HepG2 (cell line): Measurements from ENCODE around the gene OSBPL2. TPM values are rescaled to one million over a fixed set of nuclear protein-coding genes. Genes with fewer than 3 reads are reported as not detected.

Experiments
- ATAC-seq: fragments of 200-7000 bp; cut with Tn5 transposase; 3 replicates; pipeline ENCODE4 v1.9.1; 2020; ENCODE audit warnings: mild to moderate bottlenecking, moderate library complexity
- BruUV-seq: library from RNA; stranded (reverse); fragments of 400-500 nt; replicated peaks from 2 replicates; lab custom pipeline; 2021; lab: Mats Ljungman, UMichigan
- CTCF ChIA-PET: fragments of 300-600 bp; formaldehyde crosslinking; extraction: SDS; loops from one replicate; lab custom pipeline; 2021; ENCODE audit warnings: low total read pairs, inconsistent platforms, low intra/inter-chr PET ratio; lab: Yijun Ruan, JAX
- POLR2A ChIA-PET: fragments of 350-600 bp; sonication (Branson Sonifier 250); formaldehyde crosslinking; loops from one replicate; lab custom pipeline; 2020; ENCODE audit warnings: antibody characterized with exemption, inconsistent platforms; lab: Yijun Ruan, JAX
- DNase-seq: peaks from one replicate; pipeline ENCODE4 v3.0.0-alpha.2; 2015; ENCODE audit warnings: low spot score
- FAIRE-seq: peaks from 3 replicates; lab custom pipeline; 2011; peaks lifted over from hg19 to GRCh38; lab: Jason Lieb, UNC
- H2AFZ ChIP-seq: one replicate; pipeline ENCODE4 v1.6.1; 2011; ENCODE audit warnings: low read length, inconsistent platforms
- H3K27ac ChIP-seq: fragments of 300-600 bp; 3 replicates; pipeline ENCODE4 v1.8.0; 2011; ENCODE audit warnings: mixed run types, mild to moderate bottlenecking, mixed read lengths, low read length, inconsistent platforms; ENCODE audit not compliant: insufficient read depth; ENCODE audit errors: extremely low read length
- H3K27me3 ChIP-seq, 2 experiments: fragments of 200-600 bp in 1 of 2; 2 replicates in 1 of 2; 3 replicates in 1 of 2; pipeline versions ENCODE4 v1.6.0 to v1.8.0; 2011; ENCODE audit warnings: low read length in 2 of 2, mild to moderate bottlenecking in 2 of 2, moderate library complexity in 2 of 2, inconsistent platforms in 1 of 2; ENCODE audit not compliant: insufficient read depth in 2 of 2, control insufficient read depth in 1 of 2
- H3K36me3 ChIP-seq, 2 experiments: fragments of 200-600 bp in 1 of 2; replicated peaks in 1 of 2; 2 replicates in 1 of 2; 3 replicates in 1 of 2; pipeline versions ENCODE4 v1.5.1 to v1.8.0; 2011; ENCODE audit warnings: low read length in 2 of 2, inconsistent platforms in 1 of 2; ENCODE audit not compliant: insufficient read depth in 2 of 2, control insufficient read depth in 1 of 2
- H3K4me1 ChIP-seq: 2 replicates; pipeline ENCODE4 v1.5.1; 2012; ENCODE audit warnings: low read length, inconsistent platforms; ENCODE audit not compliant: insufficient read depth
- H3K4me2 ChIP-seq: 2 replicates; pipeline ENCODE4 v1.6.0; 2011; ENCODE audit warnings: low read depth, low read length, inconsistent platforms
- H3K4me3 ChIP-seq, 3 experiments: fragments of 200-600 bp in 1 of 3; sonication (generic), shearing (Covaris generic) in 1 of 3; replicated peaks in 1 of 3; 2 replicates each; pipeline ENCODE4 v1.5.1; 2011 to 2016; ENCODE audit warnings: low read length in 3 of 3, inconsistent platforms in 2 of 3, low read depth in 2 of 3, mild to moderate bottlenecking in 2 of 3, control low read depth in 1 of 3, mixed read lengths in 1 of 3; ENCODE audit not compliant: insufficient read depth in 1 of 3
- H3K79me2 ChIP-seq: one replicate; pipeline ENCODE4 v1.6.1; 2011; ENCODE audit warnings: low read length, inconsistent platforms; ENCODE audit not compliant: insufficient read depth
- H3K9ac ChIP-seq: 2 replicates; pipeline ENCODE4 v1.6.0; 2011; ENCODE audit warnings: mild to moderate bottlenecking, low read depth, low read length, inconsistent platforms; ENCODE audit not compliant: insufficient read depth
- H3K9me3 ChIP-seq: 2 replicates; pipeline ENCODE4 v1.5.1; 2012; ENCODE audit warnings: mild to moderate bottlenecking, low read length
- H4K20me1 ChIP-seq: 2 replicates; pipeline ENCODE4 v1.6.0; 2011; ENCODE audit warnings: inconsistent platforms, mild to moderate bottlenecking, low read length, moderate library complexity; ENCODE audit not compliant: insufficient read depth
- AGO2 ChIP-seq: fragments of 200-400 bp; formaldehyde crosslinking; optimal IDR thresholded peaks from 2 replicates; pipeline ENCODE3; 2017; ENCODE audit warnings: mild to moderate bottlenecking, low read depth, low read length, moderate library complexity
- DR1 ChIP-seq: sonication (generic); formaldehyde crosslinking; IDR thresholded peaks from 2 replicates; pipeline ENCODE4 v1.8.0; 2021; ENCODE audit warnings: mild to moderate bottlenecking, missing genetic modification reagents, inconsistent platforms
- MAFK ChIP-seq, 2 experiments: IDR thresholded peaks in 1 of 2; conservative IDR thresholded peaks in 1 of 2; 2 replicates each; pipeline ENCODE4 v1.6.1; 2011; ENCODE audit warnings: improper control_type of control experiment in 2 of 2, low read length in 2 of 2
- MNT ChIP-seq: fragments of 450-650 bp; IDR thresholded peaks from 2 replicates; pipeline ENCODE4 v1.6.1; 2016
- MTF2 ChIP-seq: sonication (generic); formaldehyde crosslinking; IDR thresholded peaks from 2 replicates; pipeline ENCODE4 v1.5.0; 2020; ENCODE audit warnings: missing genetic modification reagents, borderline replicate concordance
- RBFOX2 ChIP-seq: fragments of 200-400 bp; formaldehyde crosslinking; IDR thresholded peaks from 2 replicates; pipeline ENCODE4 v1.6.1; 2017; ENCODE audit warnings: low read depth, mild to moderate bottlenecking, low read length
- TBX2 ChIP-seq: sonication (generic); formaldehyde crosslinking; IDR thresholded peaks from 2 replicates; pipeline ENCODE4 v1.5.0; 2020; ENCODE audit warnings: missing genetic modification reagents, mild to moderate bottlenecking, borderline replicate concordance
- ZBTB14 ChIP-seq: sonication (generic); formaldehyde crosslinking; IDR thresholded peaks from 2 replicates; pipeline ENCODE4 v1.4.0; 2020; ENCODE audit warnings: missing genetic modification reagents
- ZBTB7B ChIP-seq: sonication (generic); formaldehyde crosslinking; IDR thresholded peaks from 2 replicates; pipeline ENCODE4 v1.4.0; 2020; ENCODE audit warnings: missing genetic modification reagents
- ZNF337 ChIP-seq: sonication (generic); formaldehyde crosslinking; IDR thresholded peaks from 2 replicates; pipeline ENCODE4 v1.5.1; 2020; ENCODE audit warnings: missing genetic modification reagents, low read depth, mild to moderate bottlenecking, borderline replicate concordance
- ZNF614 ChIP-seq: IDR thresholded peaks from 2 replicates; pipeline ENCODE4 v1.6.1; 2018; ENCODE audit warnings: missing biosample characterization, missing genetic modification reagents, inconsistent platforms, borderline replicate concordance
- ZNF7 ChIP-seq: IDR thresholded peaks from 2 replicates; pipeline ENCODE4 v1.6.1; 2016; ENCODE audit warnings: missing biosample characterization, missing genetic modification reagents
- ZNF746 ChIP-seq: sonication (generic); formaldehyde crosslinking; IDR thresholded peaks from 2 replicates; pipeline ENCODE4 v1.8.0; 2022; ENCODE audit warnings: mild to moderate bottlenecking, missing genetic modification reagents
- WGBS: methylation state at CpG from one replicate; pipeline ENCODE4 v1.1.6; 2017; ENCODE audit warnings: low lambda C conversion rate; 5-methylcytosine and 5-hydroxymethylcytosine counted together
- in situ Hi-C: cut with HindIII; loops from 2 replicates; pipeline ENCODE4 v1.10.0; 2017; ENCODE audit warnings: low pct_unique_long_range_greater_than_20kb; ENCODE audit not compliant: extremely low pct_ligation_motif_present
- intact Hi-C: fragments of 100-400 bp; cut with micrococcal nuclease; formaldehyde crosslinking; loops from one replicate; pipeline ENCODE4 v1.10.0; 2022; ENCODE audit not compliant: unreplicated experiment
- polyA plus RNA-seq, 8 experiments: library from polyadenylated mRNA; depleted of rRNA in 3 of 8; stranded (reverse) in 7 of 8; unstranded in 1 of 8; fragments of >200 nt; fragmentation: Illumina TruSeq in 4 of 8; extraction: Trizol in 4 of 8; gene quantifications; 2 replicates each; pipeline versions ENCODE4 v1.2.1 to v1.2.3, GENCODE V29; 2011 to 2016; ENCODE audit warnings: low read depth in 4 of 8, missing spikeins in 1 of 8, mixed read lengths in 1 of 8; ENCODE audit not compliant: insufficient read depth in 1 of 8
- total RNA-seq, 5 experiments: library from RNA; depleted of rRNA; stranded (reverse); fragments of >200 nt; fragmentation: Illumina TruSeq; extraction: Trizol; gene quantifications; 2 replicates each; pipeline ENCODE4 v1.2.3, GENCODE V29; 2016; ENCODE audit warnings: low read depth in 1 of 5

Gene OSBPL2
- total and polyA plus RNA-seq, 2 of the 13 experiments (the other 11 are each of a cell fraction or from before 2014, with no cell fraction given), result 18.5 to 37.4 TPM

GRCh38 chr20:62312662-62312977 lies 74.3 kb downstream of the OSBPL2 start:
- H3K9ac ChIP-seq, result no peak overlapping the region
- BruUV-seq, result no TSS peak
- H3K36me3 ChIP-seq, result peaks cover 67 to 95% of the 10 kb centered on the region in 2 experiments
- no peak overlapping the region for H2AFZ ChIP-seq
- H3K27me3 ChIP-seq, result no peaks in the 10 kb centered on the region
- no peak for DNase-seq
- no peaks in the 10 kb centered on the region for H3K79me2 ChIP-seq
- H3K4me1 ChIP-seq, result 0 out of 2 replicates have a peak, but pooled peaks cover 6% of the 10 kb centered on the region
- no peak overlapping the region for H3K27ac ChIP-seq
- no peaks in the 10 kb centered on the region for H3K9me3 ChIP-seq
- CTCF ChIA-PET, result no interaction called here
- POLR2A ChIA-PET, result no interaction called here
- no peaks in the 10 kb centered on the region; the same call in 1 of the 2 replicates for H4K20me1 ChIP-seq
- WGBS, result 98% methylated on average over 14 of the region's 16 CpGs
- intact Hi-C loops (no loop called here), in situ Hi-C loops (no loop called here)
- ATAC-seq, result no peak
- H3K4me2 ChIP-seq, result no peak overlapping the region
- no peak overlapping the region for H3K4me3 ChIP-seq
- no peak for FAIRE-seq
- TF ChIP-seq ZBTB14 (CRISPR knock-in tag) (no peak), MAFK (conservative IDR thresholded peaks at IDR 0.05 in 1 of 2, IDR thresholded peaks at IDR 0.05 in 1 of 2; ENCODE audit: low read length in 2 of 2) (no peak), RBFOX2 (0 out of 2 replicates have a peak, but pooled peaks have one; percentile 2), DR1 (CRISPR knock-in tag) (no peak), AGO2 (peak; percentile 46), ZNF614 (no peak), MNT (no peak), TBX2 (CRISPR knock-in tag) (0 out of 2 replicates have a peak, but pooled peaks have one; percentile 15), ZNF337 (no peak), MTF2 (no peak), ZBTB7B (CRISPR knock-in tag) (no peak), ZNF746 (CRISPR knock-in tag) (no peak), ZNF7 (CRISPR knock-in tag) (no peak)
- TF ChIP-seq, all 625 proteins: peak for 3
